GM12878 (cell line): ENCODE results near the gene IFT122. TPM values are rescaled to one million over a fixed set of nuclear protein-coding genes. Genes with fewer than 3 reads are reported as not detected.

ENCODE experiments used
- CUX1 ChIP-seq: IDR thresholded peaks from 2 replicates; pipeline ENCODE4 v1.6.1; 2012; ENCODE audit warnings: improper control_type of control experiment, low read depth, low read length; ENCODE audit not compliant: insufficient replicate concordance
- GATAD2B ChIP-seq: fragments of 450-650 bp; conservative IDR thresholded peaks from 2 replicates; pipeline ENCODE4 v1.6.1; 2017; ENCODE audit warnings: low read depth, mild to moderate bottlenecking, moderate library complexity
- NR2F1 ChIP-seq: fragments of 450-650 bp; conservative IDR thresholded peaks from 2 replicates; pipeline ENCODE4 v1.6.1; 2017; ENCODE audit warnings: mild to moderate bottlenecking
- PBX3 ChIP-seq: IDR thresholded peaks from 2 replicates; pipeline ENCODE4 v1.6.1; 2011; ENCODE audit warnings: mild to moderate bottlenecking, low read depth, low read length, moderate library complexity; ENCODE audit not compliant: insufficient replicate concordance
- SIN3A ChIP-seq: IDR thresholded peaks from 2 replicates; pipeline ENCODE4 v1.6.1; 2012; ENCODE audit warnings: low read depth, low read length, improper control_type of control experiment
- SREBF1 ChIP-seq: IDR thresholded peaks from 2 replicates; pipeline ENCODE4 v1.6.1; 2012; ENCODE audit warnings: mild to moderate bottlenecking, low read length
- TARDBP ChIP-seq: IDR thresholded peaks from 2 replicates; pipeline ENCODE4 v1.6.1; 2016; ENCODE audit warnings: borderline replicate concordance
- YBX1 ChIP-seq: fragments of 450-650 bp; IDR thresholded peaks from 2 replicates; pipeline ENCODE4 v1.6.1; 2016; ENCODE audit warnings: antibody characterized with exemption
- polyA plus RNA-seq, 11 experiments: library from polyadenylated mRNA; depleted of rRNA in 4 of 11; unstranded in 6 of 11; stranded (reverse) in 5 of 11; fragments of >200 nt; fragmentation: Nextera tagmentation in 4 of 11; fragmentation: Illumina TruSeq in 1 of 11; extraction: Ambion mirVana in 4 of 11; extraction: Trizol in 1 of 11; gene quantifications; 1 replicate in 1 of 11; 2 replicates in 10 of 11; pipeline versions ENCODE4 v1.2.1 to v1.2.3, GENCODE V29; 2011 to 2016; ENCODE audit warnings: inconsistent platforms in 2 of 11, missing spikeins in 2 of 11, low read depth in 1 of 11
- total RNA-seq, 4 experiments: library from RNA; depleted of rRNA in 3 of 4; stranded (reverse); fragments of >200 nt in 3 of 4; fragmentation: Illumina TruSeq in 1 of 4; extraction: Trizol in 1 of 4; gene quantifications; 2 replicates each; pipeline versions ENCODE4 v1.2.1 to v1.2.3, GENCODE V29; 2013 to 2021
- TF ChIP-seq, protein P1 (sequence below): fragments of 450-650 bp; IDR thresholded peaks from 2 replicates; pipeline ENCODE4 v1.6.1; 2018; ENCODE audit warnings: mild to moderate bottlenecking, low read depth, moderate library complexity; ENCODE audit not compliant: partially characterized antibody
- TF ChIP-seq, protein P2 (sequence below): fragments of 150-350 bp; IDR thresholded peaks from 2 replicates; pipeline ENCODE4 v1.6.1; 2016; ENCODE audit warnings: low read depth, low read length

IFT122 gene
- total and polyA plus RNA-seq, 10 of the 15 experiments (the other 5 are each of a cell fraction or from before 2014, with no cell fraction given): 1.8 to 19.2 (median 8.4) TPM

DNA sequence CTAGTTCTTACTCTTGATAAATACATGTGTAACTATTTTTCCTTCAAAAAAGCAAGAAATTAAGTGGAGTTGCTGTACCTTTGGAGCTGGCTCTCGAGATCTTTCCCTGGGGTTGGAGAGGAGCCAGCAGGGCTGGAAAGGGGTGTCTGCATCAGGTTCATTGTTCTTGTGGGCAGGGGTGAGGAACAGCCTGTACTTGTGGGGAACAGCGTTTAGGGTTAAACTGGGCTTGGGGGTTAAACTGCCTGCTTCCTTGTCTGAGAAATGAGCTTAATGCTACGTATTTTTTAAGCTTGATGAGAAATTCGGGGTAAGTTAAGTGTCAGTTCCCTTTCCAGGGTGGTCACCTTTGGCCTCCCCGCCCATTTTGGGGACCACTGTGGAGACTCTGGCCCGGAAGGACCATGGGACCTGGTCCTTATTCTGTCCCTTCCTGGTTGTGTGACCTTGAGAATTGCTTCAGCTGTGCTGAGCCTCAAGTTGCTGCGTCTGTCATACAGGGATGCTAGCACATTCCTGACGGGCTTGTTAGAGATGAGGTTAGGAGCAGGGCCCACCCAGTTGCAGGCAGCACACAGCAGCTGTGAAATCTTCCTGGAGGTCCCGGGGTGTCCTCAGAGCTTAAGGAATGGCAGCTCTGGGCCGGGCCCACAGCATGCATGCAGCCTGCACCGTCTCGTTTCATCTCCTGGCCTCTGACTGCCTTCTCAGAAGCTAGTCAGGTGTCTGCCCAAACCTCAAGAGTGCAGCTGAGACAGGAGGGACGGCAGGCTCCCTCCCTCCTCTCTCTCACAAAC, 114.5 kb downstream of the IFT122 start (continued):
- TF ChIP-seq, protein P1, sequence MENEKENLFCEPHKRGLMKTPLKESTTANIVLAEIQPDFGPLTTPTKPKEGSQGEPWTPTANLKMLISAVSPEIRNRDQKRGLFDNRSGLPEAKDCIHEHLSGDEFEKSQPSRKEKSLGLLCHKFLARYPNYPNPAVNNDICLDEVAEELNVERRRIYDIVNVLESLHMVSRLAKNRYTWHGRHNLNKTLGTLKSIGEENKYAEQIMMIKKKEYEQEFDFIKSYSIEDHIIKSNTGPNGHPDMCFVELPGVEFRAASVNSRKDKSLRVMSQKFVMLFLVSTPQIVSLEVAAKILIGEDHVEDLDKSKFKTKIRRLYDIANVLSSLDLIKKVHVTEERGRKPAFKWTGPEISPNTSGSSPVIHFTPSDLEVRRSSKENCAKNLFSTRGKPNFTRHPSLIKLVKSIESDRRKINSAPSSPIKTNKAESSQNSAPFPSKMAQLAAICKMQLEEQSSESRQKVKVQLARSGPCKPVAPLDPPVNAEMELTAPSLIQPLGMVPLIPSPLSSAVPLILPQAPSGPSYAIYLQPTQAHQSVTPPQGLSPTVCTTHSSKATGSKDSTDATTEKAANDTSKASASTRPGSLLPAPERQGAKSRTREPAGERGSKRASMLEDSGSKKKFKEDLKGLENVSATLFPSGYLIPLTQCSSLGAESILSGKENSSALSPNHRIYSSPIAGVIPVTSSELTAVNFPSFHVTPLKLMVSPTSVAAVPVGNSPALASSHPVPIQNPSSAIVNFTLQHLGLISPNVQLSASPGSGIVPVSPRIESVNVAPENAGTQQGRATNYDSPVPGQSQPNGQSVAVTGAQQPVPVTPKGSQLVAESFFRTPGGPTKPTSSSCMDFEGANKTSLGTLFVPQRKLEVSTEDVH: no peak
- no peak for TF ChIP-seq TARDBP
- no peak for TF ChIP-seq CUX1
- no peak for TF ChIP-seq SIN3A
- no peak for TF ChIP-seq PBX3
- TF ChIP-seq SREBF1: no peak
- TF ChIP-seq GATAD2B: no peak
- TF ChIP-seq, protein P2, sequence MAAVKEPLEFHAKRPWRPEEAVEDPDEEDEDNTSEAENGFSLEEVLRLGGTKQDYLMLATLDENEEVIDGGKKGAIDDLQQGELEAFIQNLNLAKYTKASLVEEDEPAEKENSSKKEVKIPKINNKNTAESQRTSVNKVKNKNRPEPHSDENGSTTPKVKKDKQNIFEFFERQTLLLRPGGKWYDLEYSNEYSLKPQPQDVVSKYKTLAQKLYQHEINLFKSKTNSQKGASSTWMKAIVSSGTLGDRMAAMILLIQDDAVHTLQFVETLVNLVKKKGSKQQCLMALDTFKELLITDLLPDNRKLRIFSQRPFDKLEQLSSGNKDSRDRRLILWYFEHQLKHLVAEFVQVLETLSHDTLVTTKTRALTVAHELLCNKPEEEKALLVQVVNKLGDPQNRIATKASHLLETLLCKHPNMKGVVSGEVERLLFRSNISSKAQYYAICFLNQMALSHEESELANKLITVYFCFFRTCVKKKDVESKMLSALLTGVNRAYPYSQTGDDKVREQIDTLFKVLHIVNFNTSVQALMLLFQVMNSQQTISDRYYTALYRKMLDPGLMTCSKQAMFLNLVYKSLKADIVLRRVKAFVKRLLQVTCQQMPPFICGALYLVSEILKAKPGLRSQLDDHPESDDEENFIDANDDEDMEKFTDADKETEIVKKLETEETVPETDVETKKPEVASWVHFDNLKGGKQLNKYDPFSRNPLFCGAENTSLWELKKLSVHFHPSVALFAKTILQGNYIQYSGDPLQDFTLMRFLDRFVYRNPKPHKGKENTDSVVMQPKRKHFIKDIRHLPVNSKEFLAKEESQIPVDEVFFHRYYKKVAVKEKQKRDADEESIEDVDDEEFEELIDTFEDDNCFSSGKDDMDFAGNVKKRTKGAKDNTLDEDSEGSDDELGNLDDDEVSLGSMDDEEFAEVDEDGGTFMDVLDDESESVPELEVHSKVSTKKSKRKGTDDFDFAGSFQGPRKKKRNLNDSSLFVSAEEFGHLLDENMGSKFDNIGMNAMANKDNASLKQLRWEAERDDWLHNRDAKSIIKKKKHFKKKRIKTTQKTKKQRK: no peak
- no peak for TF ChIP-seq NR2F1
- TF ChIP-seq YBX1: no peak
